Measurements from ENCODE around the gene CYP2A13. TPM values are rescaled to one million over a fixed set of nuclear protein-coding genes. Genes with fewer than 3 reads are reported as not detected.
"Not testable (repeated sequence)": the region's sequence is repeated elsewhere in the genome, so short reads cannot be mapped to it uniquely, and the experiment has no call there.

Gene CYP2A13
- total RNA-seq, 1 donor = not detected

GRCh38 chr19:41134616-41135015 lies 46.4 kb downstream of the CYP2A13 start:
- peaks cover 7% of the 10 kb centered on the region for H3K4me1 ChIP-seq (ENCODE audit: insufficient read depth, low read length)
- no peak overlapping the region for H3K4me3 ChIP-seq (ENCODE audit: low read length)
- H3K27me3 ChIP-seq (ENCODE audit: insufficient read depth, low read length) = no peaks in the 10 kb centered on the region
- no peaks in the 10 kb centered on the region for H3K9me3 ChIP-seq (ENCODE audit: low read depth, low read length)

- peak overlapping the region; percentile 45 for H3K4me3 ChIP-seq (ENCODE audit: low read length)
- H3K4me1 ChIP-seq (ENCODE audit: insufficient read depth, low read length); H3K9me3 ChIP-seq (ENCODE audit: low read depth, low read length); H3K27me3 ChIP-seq (ENCODE audit: insufficient read depth, low read length): not testable (repeated sequence)
Measured at GRCh38 chr19:41135390-41136384, 47.4 kb downstream of the CYP2A13 start.

GRCh38 chr19:41136636-41137455 lies 48.6 kb downstream of the CYP2A13 start:
- H3K9me3 ChIP-seq (ENCODE audit: low read depth, low read length) = no peaks in the 10 kb centered on the region
- peaks cover 7% of the 10 kb centered on the region for H3K4me1 ChIP-seq (ENCODE audit: insufficient read depth, low read length)
- no peak overlapping the region for H3K4me3 ChIP-seq (ENCODE audit: low read length)
- H3K27me3 ChIP-seq (ENCODE audit: insufficient read depth, low read length) = no peaks in the 10 kb centered on the region

- H3K4me3 ChIP-seq (ENCODE audit: low read length) = no peak overlapping the region
- H3K4me1 ChIP-seq (ENCODE audit: insufficient read depth, low read length) = no peaks in the 10 kb centered on the region
- no peaks in the 10 kb centered on the region for H3K9me3 ChIP-seq (ENCODE audit: low read depth, low read length)
- no peaks in the 10 kb centered on the region for H3K27me3 ChIP-seq (ENCODE audit: insufficient read depth, low read length)
Measured at GRCh38 chr19:41144403-41144802, 56.2 kb downstream of the CYP2A13 start.

Other genes starting within 250 kb of the CYP2A13 start
- gene CYP2A6, start 238.0 kb upstream of the CYP2A13 start, total RNA-seq = not detected
- not detected for gene CYP2A7, start 206.2 kb upstream of the CYP2A13 start, total RNA-seq
- not detected for gene CYP2B6, start 97.2 kb upstream of the CYP2A13 start, total RNA-seq
- gene CYP2F1, start 26.0 kb downstream of the CYP2A13 start, total RNA-seq = 0.10 TPM
- gene CYP2S1, start 104.8 kb downstream of the CYP2A13 start, total RNA-seq = 2.1 TPM
- 0.31 TPM for gene AXL, start 130.8 kb downstream of the CYP2A13 start, total RNA-seq
- 171 TPM for gene HNRNPUL1, start 175.9 kb downstream of the CYP2A13 start, total RNA-seq
- gene CCDC97, start 221.7 kb downstream of the CYP2A13 start, total RNA-seq = 10.1 TPM

Data from mononuclear cell (primary cell).